Measurements from ENCODE around the gene SLCO2A1. TPM values are rescaled to one million over a fixed set of nuclear protein-coding genes. Genes with fewer than 3 reads are reported as not detected.
A peak's percentile ranks its signal among the peaks of the same experiment; 100 is the strongest.

Gene SLCO2A1
- total RNA-seq, 4 donors from 2014 or later: 8.4 to 68.5 (median 22.7) TPM

GRCh38 chr3:134057006-134057653 is 27.4 kb upstream of the SLCO2A1 start:
- Histone ChIP-seq H3K4me3 (peak overlapping the region in 1 of 4 donors; percentile 3), H3K4me1 (peaks cover 0 to 43% (median 14%) of the 10 kb centered on the region in 4 donors), H3K27ac (peak overlapping the region in 3 of 4 donors; percentile 41 to 72 (median 45)), H3K27me3 (no peaks in the 10 kb centered on the region), H3K9me3 (no peaks in the 10 kb centered on the region), H3K36me3 (no peaks in the 10 kb centered on the region)
- DNase-seq: no peak
- TF ChIP-seq EP300 (IDR thresholded peaks at IDR 0.05; ENCODE audit: low read depth) (no peak), CTCF (IDR thresholded peaks at IDR 0.05) (no peak), POLR2A (IDR thresholded peaks at IDR 0.05) (no peak), POLR2AphosphoS5 (IDR thresholded peaks at IDR 0.05) (no peak)
- WGBS, 2 donors (ENCODE audit: low coverage in 1 of 2): 52% methylated on average over 2 of the region's 2 CpGs; no CpG with 5 or more reads in 1 of the 2 donors
- in situ Hi-C loops (cut with MboI; ENCODE audit: low pct_ligation_motif_present in 1 of 4, low pct_unique_long_range_greater_than_20kb in 1 of 4, low sequenced_read_pairs in 3 of 4): no loop called here
- intact Hi-C loops (cut with DNase I; ENCODE audit: low total_unique reads): no loop called here

GRCh38 chr3:134056464-134056891 is 26.8 kb upstream of the SLCO2A1 start:
- Histone ChIP-seq H3K27me3 (no peaks in the 10 kb centered on the region), H3K27ac (peak overlapping the region in 3 of 4 donors; percentile 41 to 72 (median 45)), H3K4me3 (no peak overlapping the region), H3K9me3 (no peaks in the 10 kb centered on the region), H3K36me3 (no peaks in the 10 kb centered on the region), H3K4me1 (peaks cover 0 to 43% (median 14%) of the 10 kb centered on the region in 4 donors)
- intact Hi-C loops (cut with DNase I; ENCODE audit: low total_unique reads): no loop called here
- TF ChIP-seq CTCF (IDR thresholded peaks at IDR 0.05) (no peak), POLR2A (IDR thresholded peaks at IDR 0.05) (no peak), EP300 (IDR thresholded peaks at IDR 0.05; ENCODE audit: low read depth) (no peak), POLR2AphosphoS5 (IDR thresholded peaks at IDR 0.05) (no peak)
- 83 to 88% methylated on average over 7 of the region's 7 CpGs for WGBS, 2 donors (ENCODE audit: low coverage in 1 of 2)
- DNase-seq: no peak
- in situ Hi-C loops (cut with MboI; ENCODE audit: low pct_ligation_motif_present in 1 of 4, low pct_unique_long_range_greater_than_20kb in 1 of 4, low sequenced_read_pairs in 3 of 4): no loop called here

DNA sequence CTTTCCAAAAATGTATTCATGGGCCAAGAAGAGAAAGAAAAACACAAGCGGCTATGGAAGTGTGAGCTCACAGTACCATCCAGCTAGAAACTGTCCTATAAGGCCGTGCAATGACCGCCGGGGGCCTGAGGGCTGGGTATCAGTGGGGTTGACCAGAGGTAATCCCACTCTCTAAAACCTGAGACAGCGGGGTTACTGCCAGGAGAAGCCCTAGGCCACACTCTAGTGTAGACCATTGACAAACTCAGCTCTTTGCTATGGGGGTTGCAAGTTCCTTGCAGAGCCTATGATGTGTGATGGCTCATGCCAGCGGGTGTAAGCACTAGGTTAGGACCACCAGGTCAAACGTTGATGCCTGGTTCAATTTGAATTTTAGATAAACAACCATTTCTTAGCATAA is 25.9 kb upstream of the SLCO2A1 start:
- no peak for TF ChIP-seq POLR2AphosphoS5 (IDR thresholded peaks at IDR 0.05)
- no peak for TF ChIP-seq POLR2A (IDR thresholded peaks at IDR 0.05)
- TF ChIP-seq EP300 (IDR thresholded peaks at IDR 0.05; ENCODE audit: low read depth): no peak
- H3K4me1 ChIP-seq: peaks cover 0 to 41% (median 14%) of the 10 kb centered on the region in 4 donors
- intact Hi-C loops (cut with DNase I; ENCODE audit: low total_unique reads): no loop called here
- no peaks in the 10 kb centered on the region for H3K27me3 ChIP-seq
- no peak overlapping the region for H3K27ac ChIP-seq
- no peaks in the 10 kb centered on the region for H3K36me3 ChIP-seq
- WGBS, 2 donors (ENCODE audit: low coverage in 1 of 2): 80 to 81% methylated on average over 1 to 6 of the region's 7 CpGs
- H3K4me3 ChIP-seq: no peak overlapping the region
- no peaks in the 10 kb centered on the region for H3K9me3 ChIP-seq
- in situ Hi-C loops (cut with MboI; ENCODE audit: low pct_ligation_motif_present in 1 of 4, low pct_unique_long_range_greater_than_20kb in 1 of 4, low sequenced_read_pairs in 3 of 4): no loop called here
- no peak for DNase-seq

DNA sequence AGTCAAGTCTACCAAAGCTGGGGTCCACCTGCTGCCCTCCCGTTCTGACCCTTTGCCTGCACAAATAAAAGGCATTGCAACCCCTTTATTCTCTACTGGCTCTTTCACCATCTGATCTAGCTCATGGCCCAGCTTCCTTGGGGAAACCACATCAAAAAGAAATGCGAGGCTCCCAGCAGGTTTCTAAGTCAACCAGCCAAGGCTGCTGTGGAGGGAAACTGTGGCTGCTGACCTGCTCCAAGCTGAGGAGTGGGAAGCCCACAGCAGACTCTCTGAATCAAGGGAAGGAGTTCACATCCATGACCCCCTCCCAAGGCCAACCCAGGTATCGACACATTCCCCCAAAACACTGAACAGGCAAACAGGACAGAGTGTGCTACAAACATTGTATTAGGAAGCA is 25.2 kb upstream of the SLCO2A1 start:
- Histone ChIP-seq H3K36me3 (no peaks in the 10 kb centered on the region), H3K4me3 (no peak overlapping the region)

More for the DNA sequence above, 25.2 kb upstream of the SLCO2A1 start:
- Histone ChIP-seq H3K9me3 (no peaks in the 10 kb centered on the region), H3K27me3 (no peaks in the 10 kb centered on the region), H3K4me1 (peaks cover 0 to 33% (median 11%) of the 10 kb centered on the region in 4 donors), H3K27ac (no peak overlapping the region)
- DNase-seq: no peak
- 67 to 87% methylated on average over 1 to 3 of the region's 3 CpGs for WGBS, 2 donors (ENCODE audit: low coverage in 1 of 2)
- intact Hi-C loops (cut with DNase I; ENCODE audit: low total_unique reads) (no loop called here), in situ Hi-C loops (cut with MboI; ENCODE audit: low pct_ligation_motif_present in 1 of 4, low pct_unique_long_range_greater_than_20kb in 1 of 4, low sequenced_read_pairs in 3 of 4) (no loop called here)
- no peak for TF ChIP-seq CTCF (IDR thresholded peaks at IDR 0.05)
- no peak for TF ChIP-seq EP300 (IDR thresholded peaks at IDR 0.05; ENCODE audit: low read depth)
- no peak for TF ChIP-seq POLR2AphosphoS5 (IDR thresholded peaks at IDR 0.05)
- TF ChIP-seq POLR2A (IDR thresholded peaks at IDR 0.05): no peak
